ENCODE data around the gene MISP.

Gene MISP

DNA sequence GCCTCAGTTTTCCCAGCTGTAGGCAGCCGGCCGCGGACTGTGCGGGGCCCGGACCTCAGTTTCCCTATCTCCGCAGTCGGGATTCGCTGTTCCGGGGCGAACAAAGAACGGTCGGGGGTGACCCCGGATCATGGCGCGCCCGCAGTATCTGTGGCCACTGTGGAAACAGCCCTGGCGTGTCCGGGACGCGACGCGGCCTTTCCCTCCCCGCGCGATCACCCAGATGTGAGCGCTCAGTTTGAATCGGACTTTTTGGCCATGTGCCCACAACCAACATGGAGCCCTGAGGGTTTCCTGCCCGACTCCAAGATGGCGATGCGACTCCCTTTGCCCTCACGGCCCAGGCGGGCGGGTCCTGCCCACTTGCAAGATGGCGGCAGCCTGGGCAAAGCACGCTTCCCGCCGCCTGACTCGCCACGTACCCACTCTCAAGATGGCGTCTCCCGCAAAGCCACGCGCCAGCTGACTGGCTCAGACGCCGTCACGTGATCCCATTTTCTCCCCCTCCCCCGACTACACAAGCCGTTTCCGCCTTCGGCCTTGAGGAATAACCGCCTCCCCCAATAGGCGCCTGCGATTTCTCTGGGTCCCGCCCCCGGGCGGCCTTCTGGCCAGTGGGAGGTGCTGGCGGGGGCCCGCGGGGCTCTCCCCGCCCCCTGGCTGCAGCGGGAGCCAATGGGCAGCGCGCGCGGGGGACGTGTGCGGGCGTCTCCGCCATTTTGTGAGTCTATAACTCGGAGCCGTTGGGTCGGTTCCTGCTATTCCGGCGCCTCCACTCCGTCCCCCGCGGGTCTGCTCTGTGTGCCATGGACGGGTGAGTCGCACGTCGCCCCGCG, 46.0 kb downstream of the MISP start, which contains the start of gene PTBP1:
TSS of gene PTBP1 (plus strand) at position 761 of the 836 bp plus-strand sequence. CDS start at position 807, 46 bp downstream.
- peak; percentile 99 for DNase-seq (ENCODE audit: low spot score)

DNA sequence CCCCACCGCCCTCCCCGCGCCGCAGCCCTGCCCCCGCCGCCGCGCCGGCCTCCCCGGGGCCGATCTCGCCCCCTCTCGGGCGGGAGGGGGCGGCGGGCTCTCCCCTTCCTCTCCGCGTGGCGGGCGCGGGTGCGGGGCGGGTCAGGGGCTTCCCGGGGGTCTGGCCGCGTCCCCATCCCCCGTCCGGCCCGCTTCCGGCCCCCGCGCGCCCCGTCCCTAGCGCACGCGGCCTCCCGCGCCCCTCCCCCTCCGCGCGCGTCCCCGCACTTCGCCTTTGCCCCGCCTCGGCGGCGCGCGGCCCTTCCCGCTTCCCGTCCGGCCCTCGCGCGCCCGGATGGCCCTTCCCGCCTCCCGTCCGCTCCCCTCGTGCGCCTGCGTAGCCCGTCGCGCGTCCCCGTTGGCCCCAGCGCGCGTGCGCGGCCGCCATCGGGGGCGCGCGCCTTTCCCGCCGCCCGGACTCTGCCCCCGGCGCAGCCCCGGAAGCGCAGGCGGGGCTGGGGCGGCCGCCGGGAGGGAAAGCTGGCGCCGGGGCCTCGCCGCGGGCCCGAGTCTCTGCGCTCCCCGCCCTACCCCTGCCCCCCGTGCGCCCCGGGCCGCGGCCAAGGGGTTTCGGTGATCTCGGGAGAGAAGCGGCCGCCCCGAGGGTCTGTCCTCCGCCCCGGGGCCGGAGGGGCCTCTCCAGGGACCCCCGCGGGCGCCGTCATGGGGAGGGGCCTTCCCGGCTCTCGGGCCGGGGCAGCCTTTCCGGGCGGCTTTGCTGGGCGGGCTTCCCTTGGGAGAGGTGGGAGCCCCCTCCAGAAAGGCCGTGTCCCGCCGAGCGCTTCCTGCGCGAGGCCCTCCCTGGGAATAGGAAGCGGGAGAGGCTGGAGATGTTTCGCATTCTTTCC, 46.9 kb downstream of the MISP start:
- peak; percentile 96 for DNase-seq (ENCODE audit: low spot score)

DNA sequence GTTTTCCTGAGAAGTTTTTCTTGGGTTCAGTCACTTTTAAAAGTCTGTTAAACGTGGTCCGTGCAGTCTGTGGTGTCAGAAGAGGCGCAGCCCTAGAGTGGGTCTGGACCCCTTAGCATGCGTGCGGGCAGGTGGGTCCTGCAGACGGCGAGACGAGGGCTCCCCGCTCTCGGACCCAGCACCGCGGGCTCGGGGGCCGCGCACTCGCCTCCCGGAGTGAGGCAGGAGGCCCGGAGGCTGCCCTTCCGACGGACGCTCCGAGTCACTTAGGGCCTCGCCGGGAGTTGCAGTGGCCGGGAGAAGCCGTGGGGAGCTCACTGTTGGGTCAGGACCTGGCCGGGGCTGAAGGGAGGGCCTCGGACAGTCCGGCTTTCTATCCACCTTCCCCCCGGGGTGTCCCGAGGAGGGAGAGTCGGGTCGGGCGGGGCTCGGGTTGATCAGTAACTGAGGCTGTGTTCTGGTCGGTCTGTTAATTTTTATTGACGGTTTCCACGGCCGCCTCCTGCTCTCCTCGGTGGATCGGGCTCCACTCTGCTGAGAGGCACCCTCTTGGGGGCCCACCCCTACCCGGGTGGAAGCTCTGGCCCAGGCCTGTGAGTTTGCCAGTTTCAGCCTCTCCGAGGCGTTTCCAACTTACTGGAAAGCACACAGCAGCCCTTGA, 47.6 kb downstream of the MISP start:
- no peak for DNase-seq (ENCODE audit: low spot score)

DNA sequence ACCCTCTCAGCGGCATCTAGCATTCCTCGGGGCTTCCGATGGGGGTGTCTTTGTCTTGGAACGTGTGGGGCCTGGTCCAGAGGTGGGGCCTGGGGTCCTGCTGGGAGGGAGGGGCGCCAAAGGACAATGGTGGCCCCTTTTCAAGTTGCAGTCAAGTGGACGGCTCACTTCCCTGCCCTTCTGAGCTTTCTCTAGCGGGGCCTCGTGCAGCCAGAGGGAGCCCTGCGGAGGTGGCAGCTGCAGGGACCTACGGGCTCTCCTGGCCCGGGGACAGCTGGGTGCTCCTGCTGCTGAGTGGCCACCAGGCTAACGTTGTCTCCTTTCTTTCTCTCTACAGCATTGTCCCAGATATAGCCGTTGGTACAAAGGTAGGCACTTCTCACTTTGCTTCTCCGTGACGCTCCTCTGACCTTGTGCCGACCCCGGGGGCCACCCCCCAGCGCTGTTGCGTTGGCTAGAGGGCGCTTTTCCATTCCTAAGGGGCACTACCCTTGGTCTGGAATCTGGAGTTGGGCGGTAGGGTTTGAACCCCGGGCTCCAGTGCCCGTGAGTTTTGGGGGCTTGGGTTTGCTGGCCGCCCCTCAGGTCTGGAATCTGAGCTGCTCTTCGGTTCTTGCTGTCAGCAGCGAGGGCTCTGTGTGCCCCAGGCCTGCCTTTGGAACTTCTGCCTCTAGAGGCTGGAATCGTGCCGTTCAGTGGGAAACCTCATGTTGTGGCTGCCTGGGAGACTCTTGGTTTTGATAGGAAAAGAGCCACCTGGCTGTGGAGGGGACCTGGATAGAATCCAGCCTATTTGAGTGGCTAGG, 48.4 kb downstream of the MISP start:
- no peak for DNase-seq (ENCODE audit: low spot score)

DNA sequence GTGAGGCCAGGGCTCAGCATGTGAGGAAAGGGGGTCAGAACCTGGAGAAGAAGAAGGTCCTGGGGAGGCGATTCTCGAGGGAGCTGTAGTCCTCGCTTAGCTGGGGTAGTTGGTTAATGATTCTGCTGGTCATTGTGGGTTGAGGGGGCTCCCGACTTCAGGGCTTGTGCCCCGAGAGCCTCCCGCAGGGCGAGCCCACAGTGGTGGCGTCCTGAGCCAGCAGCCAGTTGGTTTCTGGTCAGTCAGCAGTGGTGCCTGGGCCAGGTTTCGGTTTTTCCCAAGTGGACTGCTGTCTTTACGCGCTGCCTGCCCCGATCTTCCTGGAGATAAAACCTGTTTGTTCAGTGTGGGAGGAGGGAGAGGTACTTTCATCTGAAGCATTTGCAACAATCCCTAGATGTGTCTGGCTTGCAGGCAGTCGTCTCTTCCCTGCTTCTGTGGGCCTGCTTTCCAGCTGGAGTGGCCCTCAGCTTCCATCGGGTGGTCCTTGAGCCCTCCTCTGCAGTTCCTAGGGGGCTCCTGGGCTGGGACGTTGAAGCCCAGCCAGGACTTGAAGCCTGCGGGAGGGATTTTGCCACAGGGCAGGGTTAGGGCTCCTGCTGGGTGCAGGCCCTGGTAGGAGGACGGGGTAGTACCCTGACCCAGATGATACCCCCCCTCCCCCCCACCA, 49.6 kb downstream of the MISP start:
- no peak for DNase-seq (ENCODE audit: low spot score)

DNA sequence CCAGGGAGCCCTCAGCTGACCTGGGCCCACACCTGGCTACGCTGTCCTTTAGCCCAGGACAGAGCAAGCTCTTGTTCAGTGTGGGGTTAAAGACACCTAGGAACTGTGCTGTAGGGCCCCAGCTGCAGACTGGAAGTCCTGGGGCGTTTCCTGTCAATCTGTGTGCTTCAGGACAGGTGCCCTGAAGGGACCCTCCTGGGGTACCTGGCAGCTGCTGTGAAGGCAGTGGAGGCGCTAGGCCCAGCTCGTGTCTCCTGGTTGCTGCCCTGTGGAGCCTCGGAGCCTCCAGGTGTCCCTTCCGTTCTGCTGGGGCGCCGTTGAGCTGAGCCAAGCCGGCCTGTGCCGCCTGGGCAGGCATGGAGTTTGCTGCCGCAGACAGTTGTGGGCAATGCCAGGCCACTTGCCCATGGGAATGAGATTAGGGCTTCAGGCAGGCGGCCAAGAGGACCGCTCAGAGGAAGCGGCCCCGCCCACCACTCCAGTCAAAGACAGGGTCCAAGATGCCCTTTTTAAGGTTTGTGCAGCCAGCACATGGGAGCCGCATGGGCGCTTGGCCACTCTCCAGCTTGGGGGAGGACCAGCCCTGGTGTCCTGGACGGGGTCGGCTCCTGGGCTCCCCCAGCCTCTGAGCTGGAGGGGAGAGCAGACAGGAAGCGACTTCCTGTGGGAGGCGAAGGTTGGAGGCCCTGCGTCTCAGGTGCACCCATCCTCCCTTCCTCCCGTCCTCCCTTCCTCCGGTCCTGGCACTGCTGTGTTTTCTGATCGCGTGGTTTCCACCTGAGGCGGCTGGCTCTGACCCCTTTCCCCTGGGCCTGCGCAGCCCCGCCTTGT, 50.3 kb downstream of the MISP start:
- DNase-seq (ENCODE audit: low spot score), result no peak

- DNase-seq (ENCODE audit: low spot score), result no peak
Measured at GRCh38 chr19:801861-802497, 51.1 kb downstream of the MISP start.

DNA sequence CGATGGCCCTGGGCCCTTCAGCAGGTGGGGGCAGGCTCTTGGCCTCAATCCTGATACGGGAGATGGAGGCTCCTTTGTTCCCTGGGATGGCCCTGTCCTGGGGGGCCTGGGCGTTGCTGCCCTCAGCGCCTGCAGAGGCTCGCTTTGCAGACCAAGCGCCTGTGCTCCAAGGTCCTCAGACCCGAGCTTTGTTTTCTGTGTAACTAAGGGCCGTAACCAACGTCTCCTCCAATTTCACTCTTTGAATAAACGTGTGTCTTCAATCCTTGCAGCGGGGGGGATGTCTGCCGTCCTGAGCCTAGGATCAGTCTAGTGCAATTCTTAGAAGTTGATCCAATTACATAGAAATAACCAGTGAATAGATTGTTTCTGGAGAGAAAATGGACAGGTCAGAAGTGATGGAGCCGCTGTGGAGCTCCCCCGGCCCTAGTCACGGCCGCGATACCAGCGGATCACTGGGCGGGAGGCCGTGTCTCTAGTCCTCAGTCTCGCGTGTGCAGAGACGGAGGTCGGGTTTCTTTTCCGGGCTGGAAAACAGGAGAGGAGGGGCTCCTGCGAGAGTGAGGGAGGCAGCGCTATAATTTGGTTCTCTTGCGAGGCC, 51.7 kb downstream of the MISP start:
- no peak for DNase-seq (ENCODE audit: low spot score)

DNA sequence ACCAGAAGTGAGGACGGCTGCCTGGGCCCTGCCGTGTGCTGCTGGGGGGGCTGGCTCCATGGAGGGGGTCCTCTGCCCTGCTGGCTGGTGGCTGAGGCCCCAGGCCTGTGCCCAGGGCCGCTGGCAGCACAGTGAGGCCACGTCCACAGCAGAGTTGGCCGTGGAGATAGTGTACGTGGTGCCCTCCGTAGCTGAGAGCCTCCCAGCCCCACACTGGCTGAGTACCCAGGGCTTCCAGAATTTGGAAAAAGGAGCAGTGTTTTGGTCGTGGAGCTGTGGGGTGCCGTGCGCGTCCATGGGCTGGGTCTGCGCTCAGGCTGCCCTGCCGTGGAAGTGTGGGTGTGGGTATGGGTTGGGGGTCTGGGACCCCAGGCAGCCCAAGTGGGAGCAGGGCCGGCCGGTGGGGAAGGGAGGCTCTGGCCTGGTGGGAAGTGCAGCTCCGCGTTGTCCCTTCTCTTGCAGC, 52.2 kb downstream of the MISP start:
- no peak for DNase-seq (ENCODE audit: low spot score)

DNA sequence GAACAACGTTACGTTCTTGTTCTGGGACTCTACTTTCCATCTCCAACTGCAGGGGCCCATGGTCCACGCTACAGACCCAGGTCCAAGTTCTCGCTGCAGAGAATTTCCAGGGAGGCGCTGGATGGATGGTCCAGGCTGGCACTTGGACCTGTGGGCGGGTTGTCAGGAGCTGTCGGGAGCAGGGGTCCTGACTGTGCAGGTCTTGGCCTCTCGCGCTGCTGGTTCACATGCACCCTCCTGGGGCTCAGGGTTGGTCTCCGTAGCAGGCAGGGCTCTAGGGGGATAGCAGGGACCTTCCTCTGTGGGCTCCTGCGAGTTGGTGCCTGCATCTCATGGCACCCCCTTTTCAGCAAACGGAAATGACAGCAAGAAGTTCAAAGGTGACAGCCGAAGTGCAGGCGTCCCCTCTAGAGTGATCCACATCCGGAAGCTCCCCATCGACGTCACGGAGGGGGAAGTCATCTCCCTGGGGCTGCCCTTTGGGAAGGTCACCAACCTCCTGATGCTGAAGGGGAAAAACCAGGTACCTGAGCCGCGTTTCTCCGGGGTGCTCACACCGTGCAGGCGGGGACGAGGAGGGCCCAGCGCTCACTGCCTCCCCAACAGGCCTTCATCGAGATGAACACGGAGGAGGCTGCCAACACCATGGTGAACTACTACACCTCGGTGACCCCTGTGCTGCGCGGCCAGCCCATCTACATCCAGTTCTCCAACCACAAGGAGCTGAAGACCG, 52.9 kb downstream of the MISP start:
- no peak for DNase-seq (ENCODE audit: low spot score)

GRCh38 chr19:804419-805165, 53.7 kb downstream of the MISP start:
- DNase-seq (ENCODE audit: low spot score), result no peak

DNA sequence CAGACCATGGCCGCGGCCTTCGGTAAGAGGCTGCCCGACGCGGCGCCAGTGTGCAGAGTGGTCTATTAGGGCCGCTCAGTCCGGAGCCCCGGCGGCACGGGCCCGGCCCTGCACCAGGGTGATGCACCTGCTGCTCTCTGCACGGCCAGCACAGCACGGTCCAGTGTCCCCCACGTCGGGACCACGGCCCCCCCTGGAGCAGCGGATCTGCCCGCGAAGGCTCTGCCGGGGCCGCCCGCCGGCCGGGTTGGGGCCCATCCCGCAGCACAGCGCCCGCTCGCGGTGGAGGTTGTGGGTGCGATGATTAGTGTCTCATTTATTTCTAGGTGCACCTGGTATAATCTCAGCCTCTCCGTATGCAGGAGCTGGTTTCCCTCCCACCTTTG, 54.2 kb downstream of the MISP start:
- DNase-seq (ENCODE audit: low spot score), result no peak

DNA sequence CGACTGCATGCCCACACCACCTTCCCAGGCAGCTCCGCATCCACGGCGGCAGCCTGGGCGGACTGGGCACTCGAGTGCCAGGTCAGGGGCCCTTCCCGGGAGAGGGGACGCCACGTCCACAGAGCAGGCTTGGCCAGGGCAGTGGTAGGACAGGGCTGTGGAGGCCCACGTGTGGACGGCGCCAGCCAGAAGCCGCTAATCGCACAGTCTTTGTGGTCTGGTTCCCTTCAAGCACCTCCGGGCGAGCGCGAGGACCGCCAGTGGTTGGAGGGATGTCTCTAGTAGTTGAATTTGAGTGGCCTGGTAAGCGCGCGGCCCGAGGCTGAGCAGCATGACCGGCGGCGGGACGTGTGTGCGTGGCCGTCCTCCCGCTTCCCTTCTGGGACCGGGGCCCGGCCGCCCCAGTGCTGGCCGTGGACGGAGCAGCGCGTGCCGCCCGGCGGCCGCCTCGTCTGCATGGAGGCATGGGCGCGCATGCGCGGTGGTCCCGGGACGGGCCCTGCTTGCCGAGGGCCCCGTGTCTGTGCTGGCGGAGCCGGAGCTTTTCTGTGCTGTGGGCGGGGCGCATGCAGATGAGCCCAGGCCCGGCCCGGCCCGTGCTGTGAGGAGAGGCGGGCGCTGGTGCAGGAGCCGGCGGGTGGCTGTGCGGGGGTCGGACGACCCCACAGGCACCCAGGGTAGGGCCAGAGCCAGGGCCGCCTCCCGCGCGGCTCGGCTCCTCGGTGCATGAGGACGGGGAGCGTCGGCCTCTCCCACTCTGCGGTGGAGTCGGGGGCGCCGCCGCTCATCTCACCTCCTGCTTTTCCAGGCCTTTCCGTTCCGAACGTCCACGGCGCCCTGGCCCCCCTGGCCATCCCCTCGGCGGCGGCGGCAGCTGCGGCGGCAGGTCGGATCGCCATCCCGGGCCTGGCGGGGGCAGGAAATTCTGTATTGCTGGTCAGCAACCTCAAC, 55.0 kb downstream of the MISP start:
- no peak for DNase-seq (ENCODE audit: low spot score)

GRCh38 chr19:806815-807421, 56.0 kb downstream of the MISP start:
- no peak for DNase-seq (ENCODE audit: low spot score)

DNA sequence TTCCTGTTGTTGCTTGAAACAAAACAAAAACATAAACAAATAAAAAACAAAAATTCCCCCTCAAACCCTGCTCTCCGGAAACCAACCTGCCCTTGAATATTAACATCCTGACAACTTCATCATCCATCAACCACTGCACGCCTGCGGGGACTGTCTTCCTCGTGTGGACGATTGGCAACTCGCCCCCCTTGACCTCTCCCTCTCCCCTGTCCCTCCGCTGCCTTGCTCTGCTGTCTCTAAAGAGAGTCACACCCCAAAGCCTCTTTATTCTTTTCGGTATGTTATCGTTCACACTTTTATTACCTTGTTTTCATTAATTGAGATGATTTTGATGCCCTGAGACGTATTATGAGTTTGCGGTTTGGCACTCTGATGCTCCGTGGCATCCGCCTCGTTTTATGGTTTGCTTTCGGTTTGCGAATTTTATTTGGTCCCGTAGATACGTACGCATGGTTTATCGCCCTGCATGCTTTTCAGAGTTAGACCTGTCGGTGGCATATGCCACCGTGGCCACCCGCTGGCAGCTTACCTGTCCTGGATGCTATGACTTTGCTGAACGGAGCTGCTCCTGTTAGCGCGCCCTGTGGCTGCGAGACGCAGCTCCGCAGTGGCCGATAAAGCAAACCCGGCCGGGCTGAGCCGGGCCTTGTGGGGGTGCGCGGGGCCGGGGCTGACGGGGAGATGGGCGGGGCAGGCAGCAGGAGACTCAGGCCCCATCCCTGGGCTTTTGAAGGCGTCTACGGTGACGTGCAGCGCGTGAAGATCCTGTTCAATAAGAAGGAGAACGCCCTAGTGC, 56.9 kb downstream of the MISP start:
- no peak for DNase-seq (ENCODE audit: low spot score)

Measured in germinal center (tissue), 1 donor.